Left forelimb (tissue), 1 donor: Measurements from ENCODE around the gene ENOX1.
"Not testable (repeated sequence)": the region's sequence is repeated elsewhere in the genome, so short reads cannot be mapped to it uniquely, and the experiment has no call there.

ENCODE experiments used
- DNase-seq: peaks from one replicate; pipeline ENCODE4 v3.0.0-alpha.2; 2018; ENCODE audit warnings: low spot score

Gene ENOX1

GRCh38 chr13:43786766-43787517 lies at the start of gene ENOX1:
TSS of gene ENOX1 (minus strand) at chr13:43786972.
- peak; percentile 91 for DNase-seq

GRCh38 chr13:43835701-43836100 lies 48.9 kb upstream of the ENOX1 start:
- no peak for DNase-seq

DNA sequence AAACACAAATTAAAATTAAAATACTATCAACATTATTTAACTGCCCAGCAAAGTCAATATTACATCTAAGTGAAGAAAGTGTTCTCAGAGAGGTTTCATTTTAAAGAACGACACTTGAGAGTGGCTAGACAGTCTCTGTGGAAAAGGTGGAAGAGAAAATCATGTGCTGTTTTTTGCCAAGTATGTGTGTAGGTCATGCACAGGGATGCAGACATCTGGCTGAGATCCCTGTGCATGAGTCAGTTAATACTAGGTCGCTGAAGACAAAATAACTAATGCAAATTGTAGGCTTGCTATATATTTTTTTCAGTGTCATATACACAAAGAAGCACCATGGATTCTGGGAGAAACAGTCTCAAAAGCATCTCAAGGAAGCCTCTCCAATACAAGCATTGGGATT lies 44.3 kb upstream of the ENOX1 start:
- DNase-seq: no peak

DNA sequence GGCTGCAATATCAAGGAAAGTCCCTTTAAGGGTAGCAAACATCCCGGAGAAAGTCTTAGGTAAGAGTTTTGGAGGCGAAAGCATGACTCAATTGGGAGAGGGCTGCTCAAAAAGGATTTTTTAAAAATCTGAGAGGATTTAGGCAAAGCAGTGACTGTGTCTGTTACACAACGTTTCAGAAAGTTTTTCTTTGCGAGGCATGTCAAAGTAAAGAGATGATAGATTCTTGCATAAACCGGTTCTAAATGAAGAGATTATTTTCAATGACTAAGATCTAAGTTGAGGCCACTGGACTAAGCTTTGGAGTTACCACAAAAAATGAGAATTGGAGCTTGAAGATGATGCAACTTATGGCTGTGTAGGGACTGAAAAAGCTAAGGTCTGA lies 43.7 kb upstream of the ENOX1 start:
- DNase-seq: no peak

GRCh38 chr13:43824656-43825055 lies 37.9 kb upstream of the ENOX1 start:
- not testable (repeated sequence) for DNase-seq

- no peak for DNase-seq
Measured at GRCh38 chr13:43822969-43823368, 36.2 kb upstream of the ENOX1 start.

DNA sequence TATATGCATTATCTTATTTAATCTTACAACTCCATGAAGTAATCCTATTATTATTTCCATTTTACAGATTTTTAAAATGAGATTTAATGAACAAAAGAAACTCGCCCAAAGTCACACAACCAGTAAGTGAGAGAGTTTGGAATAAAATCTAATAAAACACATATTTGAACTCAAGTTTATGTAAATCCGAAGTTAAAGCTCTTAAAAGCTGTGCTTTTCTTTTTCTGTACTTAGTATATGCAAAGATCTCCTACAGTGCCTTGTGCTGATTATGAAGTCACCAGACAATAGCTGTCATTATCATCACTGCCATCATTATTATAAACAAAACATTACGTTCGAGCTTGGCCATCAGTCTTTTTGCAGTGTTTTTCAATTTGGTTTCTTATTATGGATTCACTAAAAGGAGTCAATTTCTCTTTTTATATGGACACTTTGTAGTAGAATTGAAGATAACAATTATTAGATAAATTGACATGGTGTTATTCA lies 29.7 kb upstream of the ENOX1 start:
- DNase-seq: no peak

DNA sequence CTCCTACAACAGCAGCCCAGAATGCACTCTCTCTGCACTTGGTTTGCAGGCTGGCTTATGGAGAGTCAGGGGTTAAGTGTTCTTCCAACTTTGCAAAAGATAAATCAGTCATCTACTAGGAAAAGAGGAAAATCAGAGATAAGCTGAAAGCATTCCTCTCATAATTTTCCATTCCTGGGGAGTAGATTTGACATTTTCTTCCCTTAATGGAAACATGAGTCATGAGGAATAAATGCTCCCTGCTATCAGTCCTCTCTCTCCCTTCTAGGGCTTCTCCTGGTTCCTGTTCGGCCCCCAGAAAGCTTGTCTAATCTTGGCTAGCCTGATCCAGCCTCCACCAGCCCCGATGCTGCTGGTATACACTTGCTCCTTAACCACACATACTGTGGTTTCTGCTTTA lies 28.4 kb upstream of the ENOX1 start:
- DNase-seq: no peak

DNA sequence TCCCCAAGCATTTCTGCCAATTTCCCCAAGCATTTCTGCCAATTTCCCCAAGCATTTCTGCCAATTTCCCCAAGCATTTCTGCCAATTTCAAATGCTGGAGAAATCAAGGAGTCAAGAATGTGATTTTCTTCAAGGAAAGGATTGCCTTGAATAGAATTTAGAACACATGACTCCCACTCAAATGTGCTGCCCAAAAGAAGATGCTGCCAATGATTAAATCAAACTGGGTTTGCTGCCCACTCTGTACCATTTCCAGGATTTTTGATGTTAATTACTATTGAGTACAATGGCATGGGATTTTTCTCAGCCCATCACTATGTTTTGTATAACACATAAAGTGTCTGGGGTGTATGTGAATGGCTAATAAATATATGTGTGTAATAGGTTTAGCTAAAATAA lies 21.9 kb upstream of the ENOX1 start:
- DNase-seq: no peak

DNA sequence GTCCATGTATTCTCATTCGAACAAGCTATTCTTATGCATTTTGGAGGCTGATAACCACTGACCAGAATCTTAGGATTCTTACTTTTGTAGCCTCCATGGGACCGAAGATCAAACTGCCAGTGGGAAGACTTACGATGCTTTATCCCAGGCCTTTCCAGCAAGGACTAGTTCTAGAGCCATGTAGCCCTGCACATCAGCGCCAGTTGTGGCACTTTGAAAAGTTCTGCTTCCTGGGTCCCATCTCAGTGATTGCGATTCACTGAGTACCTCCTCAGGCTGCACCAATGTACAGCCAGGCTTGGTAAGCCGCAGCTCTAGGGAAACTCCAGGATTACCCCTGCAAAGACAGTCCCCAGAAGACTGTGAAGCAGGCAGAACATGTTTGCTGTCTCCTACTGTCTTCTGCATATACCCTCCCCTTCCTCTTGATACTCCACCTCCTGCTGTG lies 18.9 kb upstream of the ENOX1 start:
- no peak for DNase-seq

- no peak for DNase-seq
Measured at GRCh38 chr13:43805071-43805468, 18.3 kb upstream of the ENOX1 start.

GRCh38 chr13:43804461-43805070 lies 17.8 kb upstream of the ENOX1 start:
- DNase-seq: no peak

GRCh38 chr13:43802511-43802910 lies 15.7 kb upstream of the ENOX1 start:
- no peak for DNase-seq

DNA sequence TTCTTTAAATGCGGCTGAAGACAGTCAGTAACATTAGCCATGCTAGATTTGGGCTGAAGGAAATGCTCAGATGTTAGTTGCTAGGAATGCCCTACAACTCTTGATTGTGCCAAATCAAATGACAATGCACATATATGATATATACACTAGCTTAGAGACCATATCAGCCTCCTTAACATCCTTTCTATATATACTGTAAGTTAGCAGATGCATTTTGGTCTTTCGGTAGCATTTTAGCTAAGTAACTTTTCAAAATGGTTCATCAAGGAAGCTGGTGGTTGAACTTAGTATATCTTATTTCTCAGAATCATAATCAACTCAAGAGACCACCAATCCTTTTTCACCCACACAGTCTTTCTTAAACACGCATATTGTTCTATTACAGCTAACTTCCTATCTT lies 14.1 kb upstream of the ENOX1 start:
- no peak for DNase-seq

GRCh38 chr13:43799191-43799590 lies 12.4 kb upstream of the ENOX1 start:
- DNase-seq: no peak

- no peak for DNase-seq
Measured at GRCh38 chr13:43797869-43798268, 11.1 kb upstream of the ENOX1 start.

GRCh38 chr13:43797159-43797558 lies 10.4 kb upstream of the ENOX1 start:
- DNase-seq: no peak

DNA sequence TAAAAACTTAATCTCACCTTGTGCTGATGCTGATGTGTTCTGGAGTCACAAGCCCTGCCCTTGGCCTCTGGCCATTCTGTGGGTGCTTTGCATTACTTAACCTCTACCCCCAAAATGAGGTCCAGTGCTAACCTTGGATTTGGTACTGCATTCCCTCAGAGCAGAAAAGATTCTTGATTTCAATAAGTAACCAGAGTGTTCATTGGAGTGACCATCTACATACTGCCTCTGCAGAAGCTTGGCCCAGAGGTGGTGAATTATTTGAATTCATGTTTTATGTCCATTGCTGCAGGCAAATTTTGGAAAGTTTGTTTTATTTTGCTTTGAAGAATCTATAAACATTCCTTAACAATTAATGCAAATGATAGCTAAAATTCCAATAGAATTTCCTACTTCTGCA lies 7.6 kb upstream of the ENOX1 start:
- DNase-seq: no peak

GRCh38 chr13:43792076-43792881 lies 5.5 kb upstream of the ENOX1 start:
- DNase-seq: no peak

DNA sequence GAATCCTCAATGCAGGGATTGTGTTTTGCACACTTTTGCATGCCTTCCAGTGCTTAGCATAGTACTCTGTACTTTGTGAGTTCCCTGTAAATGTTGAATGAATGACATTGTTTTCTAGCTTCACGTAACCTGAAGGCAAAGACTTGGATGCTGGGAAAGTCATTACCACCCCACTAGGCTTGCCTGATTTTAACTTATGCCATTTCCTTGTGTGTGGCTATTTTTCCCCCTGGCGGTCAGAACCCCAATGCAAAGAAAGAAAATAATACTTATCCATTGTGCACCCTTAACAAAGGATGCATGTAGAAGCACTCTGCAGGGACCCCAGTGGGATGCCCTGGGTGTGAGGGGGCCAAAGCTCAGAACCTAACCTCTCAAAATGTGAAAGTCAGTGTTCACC lies 1.2 kb upstream of the ENOX1 start:
- DNase-seq: peak; percentile 69

GRCh38 chr13:43787518-43787891 lies 733 bp upstream of the ENOX1 start:
- no peak for DNase-seq

DNA sequence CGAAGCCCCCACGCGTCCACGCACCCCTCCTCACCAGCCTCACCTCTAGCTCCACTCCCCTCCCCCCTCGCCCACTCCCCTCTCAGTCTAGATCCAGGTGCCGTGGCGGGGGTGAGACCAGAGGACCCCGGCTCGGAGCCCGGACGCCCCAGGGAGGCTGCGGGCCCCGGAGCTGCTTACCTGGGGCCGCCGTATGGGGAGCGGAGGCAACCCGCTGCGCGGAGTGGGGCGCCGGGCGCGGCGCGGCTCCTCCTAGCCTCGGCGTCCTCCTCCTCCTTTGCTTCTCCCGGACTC lies 353 bp downstream of the ENOX1 start:
- DNase-seq: no peak
